ENCODE data around the gene RTP4. TPM values are rescaled to one million over a fixed set of nuclear protein-coding genes. Genes with fewer than 3 reads are reported as not detected.

Gene RTP4
- total and polyA plus RNA-seq, 11 donors, result 0.38 to 5.4 (median 1.2) TPM

GRCh38 chr3:187358068-187358467, 10.1 kb upstream of the RTP4 start:
- H3K4me1 ChIP-seq, result peaks cover 0 to 21% (median 10%) of the 10 kb centered on the region in 12 donors
- H3K27me3 ChIP-seq, result no peaks in the 10 kb centered on the region
- intact Hi-C loops (cut with DNase I), result no loop called here
- no peak for TF ChIP-seq CTCF (IDR thresholded peaks at IDR 0.05)
- no peak for TF ChIP-seq POLR2A (IDR thresholded peaks at IDR 0.05)
- H3K9me3 ChIP-seq, result no peaks in the 10 kb centered on the region
- H3K36me3 ChIP-seq, result no peaks in the 10 kb centered on the region
- DNase-seq (no peak), ATAC-seq (no peak)
- H3K4me3 ChIP-seq, result no peak overlapping the region
- 89 to 100% (median 91%) methylated on average over 1 of the region's 1 CpG for WGBS, 4 donors
- no peak overlapping the region for H3K27ac ChIP-seq

GRCh38 chr3:187359798-187360486, 8.2 kb upstream of the RTP4 start:
- 72 to 85% (median 77%) methylated on average over 7 of the region's 7 CpGs for WGBS, 4 donors

GRCh38 chr3:187360596-187360995, 7.6 kb upstream of the RTP4 start:
- 64 to 74% (median 68%) methylated on average over 3 of the region's 3 CpGs for WGBS, 4 donors
- H3K4me3 ChIP-seq, result no peak overlapping the region
- H3K4me1 ChIP-seq, result peaks cover 0 to 21% (median 10%) of the 10 kb centered on the region in 12 donors
- no peak for DNase-seq
- H3K27me3 ChIP-seq, result no peaks in the 10 kb centered on the region
- H3K27ac ChIP-seq, result no peak overlapping the region
- TF ChIP-seq CTCF (IDR thresholded peaks at IDR 0.05) (no peak), POLR2A (IDR thresholded peaks at IDR 0.05) (no peak)
- intact Hi-C loops (cut with DNase I), result no loop called here
- no peaks in the 10 kb centered on the region for H3K9me3 ChIP-seq
- no peaks in the 10 kb centered on the region for H3K36me3 ChIP-seq
- ATAC-seq, result no peak

More at GRCh38 chr3:187359798-187360486, 8.2 kb upstream of the RTP4 start:
- Histone ChIP-seq H3K36me3 (no peaks in the 10 kb centered on the region), H3K4me3 (no peak overlapping the region), H3K27ac (no peak overlapping the region), H3K9me3 (no peaks in the 10 kb centered on the region), H3K27me3 (no peaks in the 10 kb centered on the region), H3K4me1 (peaks cover 0 to 21% (median 10%) of the 10 kb centered on the region in 12 donors)
- TF ChIP-seq CTCF (IDR thresholded peaks at IDR 0.05) (no peak), POLR2A (IDR thresholded peaks at IDR 0.05) (no peak)
- DNase-seq, result no peak
- no peak for ATAC-seq
- intact Hi-C loops (cut with DNase I), result no loop called here

- H3K27me3 ChIP-seq, result no peaks in the 10 kb centered on the region
- intact Hi-C loops (cut with DNase I), result no loop called here
- peaks cover 0 to 21% (median 10%) of the 10 kb centered on the region in 12 donors for H3K4me1 ChIP-seq
- TF ChIP-seq POLR2A (IDR thresholded peaks at IDR 0.05) (no peak), CTCF (IDR thresholded peaks at IDR 0.05) (no peak)
- no peaks in the 10 kb centered on the region for H3K9me3 ChIP-seq
- no peak overlapping the region for H3K27ac ChIP-seq
- H3K36me3 ChIP-seq, result no peaks in the 10 kb centered on the region
- 4 to 22% (median 9%) methylated on average over 2 of the region's 2 CpGs for WGBS, 4 donors
- no peak overlapping the region for H3K4me3 ChIP-seq
- DNase-seq (no peak), ATAC-seq (peak in 3 of 4 donors; percentile 38 to 69 (median 38))
Observed at GRCh38 chr3:187361835-187362234, 6.3 kb upstream of the RTP4 start.

Data from heart left ventricle (tissue), 16 donors.